ENCODE data around the gene CBX1.
A peak's percentile ranks its signal among the peaks of the same experiment; 100 is the strongest.
"Not testable (repeated sequence)": the region's sequence is repeated elsewhere in the genome, so short reads cannot be mapped to it uniquely, and the experiment has no call there.

CBX1 gene

GRCh38 chr17:48123111-48123510 lies 21.8 kb upstream of the CBX1 start:
- no peak for DNase-seq (ENCODE audit: low spot score)

- DNase-seq (ENCODE audit: low spot score), result no peak
These were observed 21.4 kb upstream of the CBX1 start for GRCh38 chr17:48122665-48123045.

- DNase-seq (ENCODE audit: low spot score), result no peak
These were observed 20.8 kb upstream of the CBX1 start for GRCh38 chr17:48121923-48122664.

- DNase-seq (ENCODE audit: low spot score), result no peak
These were observed 12.0 kb upstream of the CBX1 start for GRCh38 chr17:48113201-48113676.

- DNase-seq (ENCODE audit: low spot score), result no peak
These were observed 10.6 kb upstream of the CBX1 start for GRCh38 chr17:48111937-48112241.

GRCh38 chr17:48110761-48111160 lies 9.5 kb upstream of the CBX1 start:
- DNase-seq (ENCODE audit: low spot score), result no peak

- peak; percentile 89 for DNase-seq (ENCODE audit: low spot score)
These were observed 6.1 kb upstream of the CBX1 start, which contains the start of gene SNX11 for GRCh38 chr17:48107137-48108055. Gene SNX11, plus strand, starts transcription at chr17:48107766. Its CDS starts 4,278 bp downstream, at chr17:48112044.

GRCh38 chr17:48106802-48107136 lies 5.5 kb upstream of the CBX1 start:
- DNase-seq (ENCODE audit: low spot score), result no peak

- DNase-seq (ENCODE audit: low spot score), result no peak
These were observed 3.2 kb upstream of the CBX1 start for GRCh38 chr17:48104440-48104839.

GRCh38 chr17:48102798-48103715 lies 1.8 kb upstream of the CBX1 start:
- no peak for DNase-seq (ENCODE audit: low spot score)

GRCh38 chr17:48102043-48102750 lies 919 bp upstream of the CBX1 start:
- DNase-seq (ENCODE audit: low spot score), result no peak

- DNase-seq (ENCODE audit: low spot score), result peak; percentile 47
These were observed 677 bp downstream of the CBX1 start for GRCh38 chr17:48100591-48101011.

- DNase-seq (ENCODE audit: low spot score), result peak; percentile 17
These were observed 1.1 kb downstream of the CBX1 start for GRCh38 chr17:48100160-48100559.

GRCh38 chr17:48095611-48096010 lies 5.7 kb downstream of the CBX1 start:
- no peak for DNase-seq (ENCODE audit: low spot score)

- no peak for DNase-seq (ENCODE audit: low spot score)
These were observed 7.8 kb downstream of the CBX1 start for GRCh38 chr17:48093341-48094045.

GRCh38 chr17:48084932-48085331 lies 16.3 kb downstream of the CBX1 start:
- DNase-seq (ENCODE audit: low spot score), result no peak

- no peak for DNase-seq (ENCODE audit: low spot score)
These were observed 19.4 kb downstream of the CBX1 start for GRCh38 chr17:48081858-48082257.

- DNase-seq (ENCODE audit: low spot score), result not testable (repeated sequence)
These were observed 24.1 kb downstream of the CBX1 start for GRCh38 chr17:48077152-48077551.

- DNase-seq (ENCODE audit: low spot score), result peak; percentile 46
These were observed 26.8 kb downstream of the CBX1 start for GRCh38 chr17:48074322-48075081.

- not testable (repeated sequence) for DNase-seq (ENCODE audit: low spot score)
These were observed 27.6 kb downstream of the CBX1 start for GRCh38 chr17:48073566-48074094.

Measured in AG08396 (cell line).